Right atrium auricular region (tissue), 2 donors: ENCODE data around the gene TSPAN9. TPM values are rescaled to one million over a fixed set of nuclear protein-coding genes. Genes with fewer than 3 reads are reported as not detected.

Source experiments
- total RNA-seq, 2 donors: library from RNA; depleted of rRNA; stranded (reverse); fragments of >200 nt; gene quantifications; one replicate each; pipeline ENCODE4 v1.1.0, GENCODE V29; 2016

The TSPAN9 gene
- total RNA-seq, 2 donors from 2014 or later: 103 to 185 TPM

Other genes with a start within 250 kb of the TSPAN9 start
- gene NRIP2, start 242.3 kb upstream of the TSPAN9 start, total RNA-seq: 1 to 10 TPM in 1 of 2 donors, under 1 TPM in 1; 0.59 to 3.0 TPM
- gene TEX52, start 220.3 kb upstream of the TSPAN9 start, total RNA-seq: not detected
- 1 to 10 TPM in 1 of 2 donors, under 1 TPM in 1; 0.16 to 4.1 TPM for gene FOXM1, start 200.2 kb upstream of the TSPAN9 start, total RNA-seq
- 10 to 100 TPM in 1 of 2 donors, 1 to 10 TPM in 1; 6.2 to 11.5 TPM for gene RHNO1, start 200.2 kb upstream of the TSPAN9 start, total RNA-seq
- gene TULP3, start 186.5 kb upstream of the TSPAN9 start, total RNA-seq: 10 to 100 TPM in 1 of 2 donors, 1 to 10 TPM in 1; 9.7 to 17.0 TPM
- 10 to 100 TPM; 12.9 to 41.5 TPM for gene TEAD4, start 118.0 kb upstream of the TSPAN9 start, total RNA-seq